Mucosa of rectum (tissue), 2 donors: Measurements from ENCODE around the gene AKAP13.

Experiments
- H3K27ac ChIP-seq, 2 donors: one replicate each; pipeline ENCODE4 v1.7.0; 2013; ENCODE audit warnings: inconsistent platforms in 2 of 2, low read depth in 2 of 2, low read length in 2 of 2
- H3K27me3 ChIP-seq, 2 donors: one replicate each; pipeline ENCODE4 v1.7.0; 2013; ENCODE audit warnings: low read length in 2 of 2; ENCODE audit not compliant: control insufficient read depth in 2 of 2, insufficient read depth in 2 of 2
- H3K36me3 ChIP-seq, 2 donors: one replicate each; pipeline ENCODE4 v1.7.0; 2013; ENCODE audit warnings: low read length in 2 of 2; ENCODE audit not compliant: control insufficient read depth in 2 of 2, insufficient read depth in 2 of 2
- H3K4me1 ChIP-seq, 2 donors: one replicate each; pipeline ENCODE4 v1.7.0; 2013; ENCODE audit warnings: low read length in 2 of 2, mild to moderate bottlenecking in 1 of 2; ENCODE audit not compliant: control insufficient read depth in 2 of 2, insufficient read depth in 2 of 2
- H3K4me3 ChIP-seq, 2 donors: one replicate each; pipeline ENCODE4 v1.7.0; 2013; ENCODE audit warnings: low read length in 2 of 2
- H3K9ac ChIP-seq, 2 donors: one replicate each; pipeline ENCODE4 v1.7.0; 2013; ENCODE audit warnings: low read length in 2 of 2, low read depth in 1 of 2, mild to moderate bottlenecking in 1 of 2
- H3K9me3 ChIP-seq, 2 donors: one replicate each; pipeline ENCODE4 v1.7.0; 2013; ENCODE audit warnings: low read length in 2 of 2; ENCODE audit not compliant: control insufficient read depth in 2 of 2
- donor health status: healthy.
- donor health status: Normal muscosa, but diverticular disease.

AKAP13 gene

GRCh38 chr15:85781099-85781498 lies 400.7 kb downstream of the AKAP13 start:
- Histone ChIP-seq H3K4me1 (peaks cover 7 to 8% of the 10 kb centered on the region in 2 donors), H3K9ac (no peak overlapping the region), H3K36me3 (no peaks in the 10 kb centered on the region), H3K9me3 (no peaks in the 10 kb centered on the region), H3K4me3 (no peak overlapping the region), H3K27ac (no peak overlapping the region), H3K27me3 (no peaks in the 10 kb centered on the region)

DNA sequence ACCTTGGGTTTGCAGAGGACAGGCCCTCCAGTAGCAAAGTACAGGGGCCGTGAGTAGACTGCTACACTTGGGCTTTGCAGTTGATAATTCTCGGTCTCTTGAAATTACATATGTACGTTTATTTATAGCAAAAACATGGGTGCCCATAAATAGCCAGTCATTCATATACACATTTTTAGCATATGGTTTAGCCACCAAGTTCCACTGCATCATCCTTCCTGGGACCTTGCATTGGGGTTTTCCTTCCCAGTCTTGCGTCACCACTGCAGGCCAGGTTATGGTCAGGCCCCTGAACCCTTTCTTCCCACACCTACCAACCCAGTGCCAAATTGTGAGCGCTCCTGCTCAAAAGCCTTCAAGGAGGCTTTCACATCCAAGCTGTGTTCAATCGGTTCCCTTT lies 401.7 kb downstream of the AKAP13 start:
- H3K4me3 ChIP-seq = no peak overlapping the region
- H3K9me3 ChIP-seq = no peaks in the 10 kb centered on the region
- H3K36me3 ChIP-seq = no peaks in the 10 kb centered on the region
- peaks cover 14 to 15% of the 10 kb centered on the region in 2 donors for H3K4me1 ChIP-seq
- H3K27me3 ChIP-seq = no peaks in the 10 kb centered on the region
- H3K9ac ChIP-seq = no peak overlapping the region
- H3K27ac ChIP-seq = no peak overlapping the region

DNA sequence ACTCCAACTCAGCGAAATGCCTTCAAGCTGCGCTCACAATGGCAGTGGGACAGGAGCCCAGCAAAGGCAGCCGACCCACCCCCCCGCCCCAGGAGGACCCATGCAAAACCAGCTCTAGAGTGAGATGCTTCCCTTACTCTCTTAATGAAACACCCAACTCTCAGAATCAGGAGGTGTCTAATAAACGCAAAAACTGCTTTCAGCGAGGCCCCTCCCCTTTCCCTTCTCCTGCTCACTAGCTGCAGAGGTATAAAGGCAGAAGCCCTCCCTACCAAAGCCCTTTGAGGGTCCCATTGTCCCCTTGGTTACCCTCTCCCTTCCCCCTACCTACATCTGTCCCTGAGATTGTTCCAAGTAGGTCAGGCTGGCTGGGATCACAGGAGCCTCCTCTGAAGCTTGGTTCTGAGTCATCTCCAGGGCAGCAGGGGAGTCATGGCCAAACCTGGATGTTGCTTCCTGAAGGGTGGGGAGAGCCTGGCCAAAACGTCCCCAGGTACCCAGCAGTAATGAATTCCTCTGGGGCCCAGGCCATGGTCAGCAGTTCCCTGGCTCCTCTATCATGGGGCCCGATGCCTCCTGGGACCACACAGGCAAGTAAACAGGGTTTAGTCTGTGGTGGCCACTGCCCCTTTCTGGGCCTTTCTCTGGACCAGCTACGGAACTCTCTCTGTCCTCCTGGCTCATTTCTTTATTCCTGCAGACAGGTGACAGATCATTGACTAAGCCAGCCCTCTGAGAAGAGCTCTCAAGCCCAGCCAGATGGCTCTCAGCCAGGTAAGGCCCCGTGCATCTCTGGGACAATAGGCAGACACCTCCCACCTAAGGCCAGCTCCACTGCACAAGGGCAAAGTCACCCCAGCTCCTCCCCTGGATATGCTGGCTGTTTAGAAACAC lies 405.7 kb downstream of the AKAP13 start:
- Histone ChIP-seq H3K9ac (peak overlapping the region in 1 of 2 donors; percentile 1), H3K9me3 (no peaks in the 10 kb centered on the region), H3K36me3 (no peaks in the 10 kb centered on the region), H3K27ac (no peak overlapping the region), H3K27me3 (no peaks in the 10 kb centered on the region), H3K4me3 (no peak overlapping the region), H3K4me1 (peaks cover 18% of the 10 kb centered on the region in 2 donors)

- no peaks in the 10 kb centered on the region for H3K9me3 ChIP-seq
- H3K4me3 ChIP-seq = no peak overlapping the region
- no peak overlapping the region for H3K9ac ChIP-seq
- no peaks in the 10 kb centered on the region for H3K27me3 ChIP-seq
- peaks cover 18% of the 10 kb centered on the region in 2 donors for H3K4me1 ChIP-seq
- no peaks in the 10 kb centered on the region for H3K36me3 ChIP-seq
- H3K27ac ChIP-seq = no peak overlapping the region
These were observed 406.3 kb downstream of the AKAP13 start for GRCh38 chr15:85786781-85787114.

GRCh38 chr15:85788771-85789495 lies 408.5 kb downstream of the AKAP13 start:
- no peaks in the 10 kb centered on the region for H3K27me3 ChIP-seq
- no peak overlapping the region for H3K27ac ChIP-seq

GRCh38 chr15:85789496-85789875 lies 409.1 kb downstream of the AKAP13 start:
- no peaks in the 10 kb centered on the region for H3K36me3 ChIP-seq
- no peak overlapping the region for H3K4me3 ChIP-seq
- peaks cover 28 to 31% of the 10 kb centered on the region in 2 donors for H3K4me1 ChIP-seq
- H3K27me3 ChIP-seq = no peaks in the 10 kb centered on the region
- H3K9me3 ChIP-seq = no peaks in the 10 kb centered on the region
- H3K9ac ChIP-seq = no peak overlapping the region
- H3K27ac ChIP-seq = no peak overlapping the region

More at GRCh38 chr15:85788771-85789495, 408.5 kb downstream of the AKAP13 start:
- peaks cover 27 to 29% of the 10 kb centered on the region in 2 donors for H3K4me1 ChIP-seq
- H3K4me3 ChIP-seq = no peak overlapping the region
- no peaks in the 10 kb centered on the region for H3K36me3 ChIP-seq
- H3K9ac ChIP-seq = no peak overlapping the region
- H3K9me3 ChIP-seq = no peaks in the 10 kb centered on the region

DNA sequence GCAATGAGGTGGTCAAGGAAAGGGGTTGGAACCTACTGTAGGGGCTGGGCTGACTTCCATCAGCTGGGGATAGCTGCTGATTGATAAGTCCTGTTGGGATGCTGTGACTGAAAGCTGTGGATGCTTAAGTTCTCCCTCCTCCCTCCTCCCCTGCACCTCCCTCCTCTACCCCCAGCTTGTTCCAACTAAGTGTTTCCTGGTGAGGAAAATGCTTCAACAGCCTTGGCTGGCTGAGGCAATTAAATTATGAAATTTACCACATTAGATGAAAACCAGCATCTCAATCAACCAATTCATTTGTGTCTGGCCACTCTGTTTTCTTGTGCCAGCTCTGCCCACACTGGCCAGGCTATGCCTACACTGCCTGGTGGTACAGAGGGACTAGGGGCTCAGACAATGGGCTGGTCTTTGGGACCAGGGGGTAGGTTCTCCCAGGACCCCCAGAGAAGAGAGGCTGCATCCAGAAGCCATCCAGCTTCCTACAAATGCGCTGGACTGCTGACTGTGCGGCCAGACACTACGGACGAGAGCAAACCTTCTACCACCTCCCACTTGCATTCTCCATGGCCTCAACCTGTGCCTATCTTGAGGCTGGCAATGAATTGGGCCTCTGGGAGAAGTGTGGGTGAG lies 411.8 kb downstream of the AKAP13 start:
- H3K27ac ChIP-seq = no peak overlapping the region

GRCh38 chr15:85792912-85793590 lies 412.6 kb downstream of the AKAP13 start:
- Histone ChIP-seq H3K27ac (no peak overlapping the region), H3K27me3 (no peaks in the 10 kb centered on the region), H3K9ac (peak overlapping the region; percentile 72 to 77), H3K4me3 (peak overlapping the region; percentile 81 to 87), H3K4me1 (peaks cover 13 to 28% of the 10 kb centered on the region in 2 donors), H3K9me3 (no peaks in the 10 kb centered on the region), H3K36me3 (no peaks in the 10 kb centered on the region)

More for the DNA sequence above, 411.8 kb downstream of the AKAP13 start:
- no peaks in the 10 kb centered on the region for H3K27me3 ChIP-seq
- peaks cover 13 to 28% of the 10 kb centered on the region in 2 donors for H3K4me1 ChIP-seq
- H3K4me3 ChIP-seq = no peak overlapping the region
- H3K9me3 ChIP-seq = no peaks in the 10 kb centered on the region
- no peaks in the 10 kb centered on the region for H3K36me3 ChIP-seq
- no peak overlapping the region for H3K9ac ChIP-seq

- Histone ChIP-seq H3K9me3 (no peaks in the 10 kb centered on the region), H3K27ac (peak overlapping the region; percentile 81 to 82), H3K4me3 (peak overlapping the region; percentile 81 to 87), H3K4me1 (peaks cover 13 to 28% of the 10 kb centered on the region in 2 donors), H3K9ac (peak overlapping the region; percentile 72 to 77), H3K27me3 (no peaks in the 10 kb centered on the region), H3K36me3 (no peaks in the 10 kb centered on the region)
These were observed 413.5 kb downstream of the AKAP13 start for GRCh38 chr15:85793641-85794597.
